ENCODE results near the gene GPATCH2L.

DNA sequence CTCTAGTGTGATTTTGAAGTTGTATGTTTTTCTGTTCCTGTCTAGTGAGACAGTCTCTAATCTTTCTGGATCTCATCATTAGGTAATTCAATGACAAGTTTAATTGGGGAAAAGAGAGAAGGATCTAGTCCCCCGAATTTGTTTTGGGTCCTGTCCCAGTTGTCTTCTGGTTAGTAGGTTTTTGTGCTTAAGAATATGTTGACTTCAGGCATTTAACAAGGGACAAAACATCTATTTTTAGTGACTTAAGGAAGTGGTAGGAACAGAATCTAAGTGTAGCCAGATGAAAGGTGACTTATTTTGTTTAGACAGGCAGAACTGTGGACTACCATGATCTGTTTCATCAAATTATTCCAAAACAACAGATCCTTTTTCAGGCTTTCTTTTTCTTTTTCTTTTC, 2.2 kb downstream of the GPATCH2L start:
- TF ChIP-seq, protein P1, sequence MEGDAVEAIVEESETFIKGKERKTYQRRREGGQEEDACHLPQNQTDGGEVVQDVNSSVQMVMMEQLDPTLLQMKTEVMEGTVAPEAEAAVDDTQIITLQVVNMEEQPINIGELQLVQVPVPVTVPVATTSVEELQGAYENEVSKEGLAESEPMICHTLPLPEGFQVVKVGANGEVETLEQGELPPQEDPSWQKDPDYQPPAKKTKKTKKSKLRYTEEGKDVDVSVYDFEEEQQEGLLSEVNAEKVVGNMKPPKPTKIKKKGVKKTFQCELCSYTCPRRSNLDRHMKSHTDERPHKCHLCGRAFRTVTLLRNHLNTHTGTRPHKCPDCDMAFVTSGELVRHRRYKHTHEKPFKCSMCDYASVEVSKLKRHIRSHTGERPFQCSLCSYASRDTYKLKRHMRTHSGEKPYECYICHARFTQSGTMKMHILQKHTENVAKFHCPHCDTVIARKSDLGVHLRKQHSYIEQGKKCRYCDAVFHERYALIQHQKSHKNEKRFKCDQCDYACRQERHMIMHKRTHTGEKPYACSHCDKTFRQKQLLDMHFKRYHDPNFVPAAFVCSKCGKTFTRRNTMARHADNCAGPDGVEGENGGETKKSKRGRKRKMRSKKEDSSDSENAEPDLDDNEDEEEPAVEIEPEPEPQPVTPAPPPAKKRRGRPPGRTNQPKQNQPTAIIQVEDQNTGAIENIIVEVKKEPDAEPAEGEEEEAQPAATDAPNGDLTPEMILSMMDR (IDR thresholded peaks at IDR 0.05; ENCODE audit: low read length) = no peak
- TF ChIP-seq EZH2 (IDR thresholded peaks at IDR 0.05; ENCODE audit: borderline replicate concordance, low read length) = no peak

All from OCI-LY1 (cell line).